Keratinocyte (primary cell): ENCODE data around the gene RNASE8. TPM values are rescaled to one million over a fixed set of nuclear protein-coding genes. Genes with fewer than 3 reads are reported as not detected.
A peak's percentile ranks its signal among the peaks of the same experiment; 100 is the strongest.

Source experiments
- DNase-seq: peaks from one replicate; pipeline ENCODE4 v3.0.0-alpha.2; 2011; ENCODE audit warnings: low read depth, missing footprints, low spot score
- FAIRE-seq: peaks from 2 replicates; lab custom pipeline; 2011; peaks lifted over from hg19 to GRCh38; lab: Jason Lieb, UNC
- H2AFZ ChIP-seq: 2 replicates; pipeline ENCODE4 v1.6.0; 2012; ENCODE audit warnings: low read length, control low read depth, inconsistent platforms; ENCODE audit not compliant: control insufficient read depth
- H3K27ac ChIP-seq: 2 replicates; pipeline ENCODE4 v1.5.1; 2011; ENCODE audit warnings: low read length; ENCODE audit not compliant: control insufficient read depth, insufficient read depth
- H3K27me3 ChIP-seq: 3 replicates; pipeline ENCODE4 v1.6.0; 2011; ENCODE audit warnings: low read length; ENCODE audit not compliant: control insufficient read depth, insufficient read depth; ENCODE audit errors: extremely low read depth
- H3K36me3 ChIP-seq, 2 experiments: 2 replicates in 1 of 2; 3 replicates in 1 of 2; pipeline ENCODE4 v1.5.1; 2011; ENCODE audit warnings: low read length in 2 of 2, mild to moderate bottlenecking in 1 of 2; ENCODE audit not compliant: control insufficient read depth in 2 of 2, insufficient read depth in 2 of 2; ENCODE audit errors: extremely low read depth in 1 of 2
- H3K4me1 ChIP-seq: 3 replicates; pipeline ENCODE4 v1.5.1; 2011; ENCODE audit warnings: low read length; ENCODE audit not compliant: control insufficient read depth, insufficient read depth; ENCODE audit errors: extremely low read depth
- H3K4me2 ChIP-seq: 3 replicates; pipeline ENCODE4 v1.6.0; 2011; ENCODE audit warnings: low read depth, low read length; ENCODE audit not compliant: control insufficient read depth, insufficient read depth; ENCODE audit errors: extremely low read depth
- H3K4me3 ChIP-seq, 3 experiments: fragments of 200-600 bp in 1 of 3; sonication (generic) in 1 of 3; 2 replicates in 2 of 3; 3 replicates in 1 of 3; pipeline ENCODE4 v1.5.1; 2011 to 2016; ENCODE audit warnings: low read length in 3 of 3, mild to moderate bottlenecking in 3 of 3, control low read depth in 2 of 3, inconsistent platforms in 1 of 3, low read depth in 1 of 3, mixed read lengths in 1 of 3, mixed run types in 1 of 3, moderate library complexity in 1 of 3; ENCODE audit not compliant: control insufficient read depth in 2 of 3, insufficient read depth in 2 of 3; ENCODE audit errors: extremely low read depth in 1 of 3
- H3K79me2 ChIP-seq: 2 replicates; pipeline ENCODE4 v1.6.0; 2012; ENCODE audit warnings: low read length; ENCODE audit not compliant: control insufficient read depth, insufficient read depth
- H3K9ac ChIP-seq: 3 replicates; pipeline ENCODE4 v1.6.0; 2011; ENCODE audit warnings: low read length; ENCODE audit not compliant: control insufficient read depth, insufficient read depth; ENCODE audit errors: extremely low read depth
- H3K9me1 ChIP-seq: 3 replicates; pipeline ENCODE4 v1.6.0; 2011; ENCODE audit warnings: low read length; ENCODE audit not compliant: control insufficient read depth, insufficient read depth; ENCODE audit errors: extremely low read depth
- H3K9me3 ChIP-seq: 2 replicates; pipeline ENCODE4 v1.5.1; 2012; ENCODE audit warnings: low read depth, low read length; ENCODE audit not compliant: control insufficient read depth
- H4K20me1 ChIP-seq: 3 replicates; pipeline ENCODE4 v1.6.0; 2011; ENCODE audit warnings: low read length; ENCODE audit not compliant: control insufficient read depth, insufficient read depth; ENCODE audit errors: extremely low read depth
- EZH2 ChIP-seq: IDR thresholded peaks from one replicate; pipeline ENCODE4 v1.6.1; 2012; ENCODE audit warnings: inconsistent platforms, mild to moderate bottlenecking, low read length, moderate library complexity
- dilution Hi-C: fragments of 300-500 bp; cut with MboI; formaldehyde crosslinking; loops from one replicate; pipeline ENCODE4 v1.7.0; 2020; ENCODE audit warnings: low sequenced_read_pairs; ENCODE audit not compliant: extremely low pct_ligation_motif_present
- polyA plus RNA-seq, 5 experiments: library from polyadenylated mRNA; depleted of rRNA in 3 of 5; stranded (reverse) in 3 of 5; stranded (forward) in 1 of 5; unstranded in 1 of 5; fragments of >200 nt; gene quantifications; 1 replicate in 1 of 5; 2 replicates in 3 of 5; 3 replicates in 1 of 5; pipeline versions ENCODE4 v1.2.1 to v1.2.3, GENCODE V29; 2011 to 2012; ENCODE audit warnings: missing spikeins in 2 of 5, low read depth in 1 of 5, low replicate concordance in 1 of 5
- TF ChIP-seq, protein P1 (sequence below), 3 experiments: IDR thresholded peaks in 1 of 3; conservative IDR thresholded peaks in 1 of 3; optimal IDR thresholded peaks in 1 of 3; 2 replicates in 2 of 3; 3 replicates in 1 of 3; pipeline versions ENCODE3 to v1.5.1; 2011; ENCODE audit warnings: low read length in 3 of 3, mild to moderate bottlenecking in 3 of 3, moderate library complexity in 2 of 3, control low read depth in 1 of 3, inconsistent platforms in 1 of 3; ENCODE audit not compliant: insufficient read depth in 2 of 3; ENCODE audit errors: extremely low read depth in 1 of 3

The RNASE8 gene
- polyA plus RNA-seq, 1 donor (not counting 4 experiments of a cell fraction or from before 2014, with no cell fraction given): not detected

DNA sequence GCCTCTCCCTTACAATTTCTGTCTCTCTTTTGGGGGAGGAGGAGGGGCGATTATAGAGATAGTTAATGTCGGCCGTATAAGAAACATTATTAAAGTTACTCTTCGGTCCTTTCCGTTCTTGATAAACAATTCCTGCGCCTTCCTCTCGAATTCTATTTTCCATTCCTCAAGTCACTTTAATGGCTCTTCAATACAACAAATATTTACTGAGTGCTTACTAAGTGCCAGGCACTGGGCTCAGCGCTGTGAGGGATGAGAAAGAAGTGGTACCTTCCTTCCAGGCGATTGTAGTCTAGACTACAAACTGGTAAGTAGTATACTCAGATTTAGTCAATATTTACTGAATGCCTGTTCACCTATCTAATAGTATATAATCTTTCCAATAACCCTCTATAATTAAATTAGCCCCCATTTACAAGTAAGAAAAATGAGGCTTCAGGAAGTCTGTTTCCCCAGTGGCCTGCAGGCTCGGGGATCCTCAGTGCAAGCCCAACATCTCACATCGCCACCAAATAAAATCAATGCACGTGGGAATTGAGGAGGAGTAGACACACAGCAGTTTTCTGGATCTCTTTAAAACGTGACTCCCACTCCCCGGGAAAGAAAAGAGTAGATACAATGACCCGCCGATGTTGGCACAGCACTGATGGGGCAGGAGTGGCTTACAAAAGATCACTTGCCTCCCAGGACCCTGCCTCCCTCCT is 41.4 kb downstream of the RNASE8 start:
- Histone ChIP-seq H3K4me3 (peak overlapping the region; percentile 51 to 81 (median 71)), H3K9me3 (no peaks in the 10 kb centered on the region), H3K36me3 (no peaks in the 10 kb centered on the region), H3K9ac (peak overlapping the region; percentile 67), H3K27me3 (no peaks in the 10 kb centered on the region), H3K79me2 (peaks cover 42% of the 10 kb centered on the region), H3K9me1 (no peaks in the 10 kb centered on the region), H4K20me1 (no peaks in the 10 kb centered on the region), H3K4me1 (peaks cover 59% of the 10 kb centered on the region), H2AFZ (peak overlapping the region; percentile 53), H3K4me2 (peak overlapping the region; percentile 83), H3K27ac (peak overlapping the region; percentile 61)
- no peak for FAIRE-seq
- dilution Hi-C loops: no loop called here
- no peak for TF ChIP-seq EZH2
- TF ChIP-seq, protein P1, sequence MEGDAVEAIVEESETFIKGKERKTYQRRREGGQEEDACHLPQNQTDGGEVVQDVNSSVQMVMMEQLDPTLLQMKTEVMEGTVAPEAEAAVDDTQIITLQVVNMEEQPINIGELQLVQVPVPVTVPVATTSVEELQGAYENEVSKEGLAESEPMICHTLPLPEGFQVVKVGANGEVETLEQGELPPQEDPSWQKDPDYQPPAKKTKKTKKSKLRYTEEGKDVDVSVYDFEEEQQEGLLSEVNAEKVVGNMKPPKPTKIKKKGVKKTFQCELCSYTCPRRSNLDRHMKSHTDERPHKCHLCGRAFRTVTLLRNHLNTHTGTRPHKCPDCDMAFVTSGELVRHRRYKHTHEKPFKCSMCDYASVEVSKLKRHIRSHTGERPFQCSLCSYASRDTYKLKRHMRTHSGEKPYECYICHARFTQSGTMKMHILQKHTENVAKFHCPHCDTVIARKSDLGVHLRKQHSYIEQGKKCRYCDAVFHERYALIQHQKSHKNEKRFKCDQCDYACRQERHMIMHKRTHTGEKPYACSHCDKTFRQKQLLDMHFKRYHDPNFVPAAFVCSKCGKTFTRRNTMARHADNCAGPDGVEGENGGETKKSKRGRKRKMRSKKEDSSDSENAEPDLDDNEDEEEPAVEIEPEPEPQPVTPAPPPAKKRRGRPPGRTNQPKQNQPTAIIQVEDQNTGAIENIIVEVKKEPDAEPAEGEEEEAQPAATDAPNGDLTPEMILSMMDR (optimal IDR thresholded peaks at IDR 0.05 in 1 of 3, IDR thresholded peaks at IDR 0.05 in 1 of 3, conservative IDR thresholded peaks at IDR 0.05 in 1 of 3; ENCODE audit: extremely low read depth in 1 of 3, insufficient read depth in 2 of 3, low read length in 3 of 3): no peak
- no peak for DNase-seq

DNA sequence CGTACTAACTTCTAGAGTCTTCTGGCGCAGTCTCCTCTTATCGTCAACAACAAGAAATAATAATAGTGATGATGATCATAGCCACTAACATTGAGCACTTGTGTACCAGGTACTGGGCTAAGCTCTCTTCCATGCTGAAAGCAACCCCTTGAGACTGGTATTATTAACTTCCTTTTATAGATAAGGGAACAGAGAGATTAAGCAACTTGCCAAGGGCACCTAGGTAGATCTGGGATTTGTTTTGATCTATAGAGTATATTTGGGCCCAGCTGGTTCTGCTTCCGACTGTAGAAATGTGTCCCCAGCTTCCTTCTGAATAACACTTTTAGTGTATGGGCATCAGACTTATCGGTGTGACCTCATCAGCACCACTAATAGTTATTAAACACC is 42.0 kb downstream of the RNASE8 start:
- no peaks in the 10 kb centered on the region for H3K9me1 ChIP-seq
- no peaks in the 10 kb centered on the region for H4K20me1 ChIP-seq
- peak overlapping the region; percentile 53 for H2AFZ ChIP-seq
- H3K4me1 ChIP-seq: peaks cover 64% of the 10 kb centered on the region
- H3K79me2 ChIP-seq: peaks cover 39% of the 10 kb centered on the region
- dilution Hi-C loops: no loop called here
- H3K9ac ChIP-seq: peak overlapping the region; percentile 67
- peak overlapping the region; percentile 61 for H3K27ac ChIP-seq
- DNase-seq (no peak), FAIRE-seq (no peak)
- H3K27me3 ChIP-seq: no peaks in the 10 kb centered on the region
- H3K9me3 ChIP-seq: no peaks in the 10 kb centered on the region
- peak overlapping the region; percentile 51 to 81 (median 71) for H3K4me3 ChIP-seq
- TF ChIP-seq, protein P1 (optimal IDR thresholded peaks at IDR 0.05 in 1 of 3, IDR thresholded peaks at IDR 0.05 in 1 of 3, conservative IDR thresholded peaks at IDR 0.05 in 1 of 3; ENCODE audit: extremely low read depth in 1 of 3, insufficient read depth in 2 of 3, low read length in 3 of 3): no peak
- no peak for TF ChIP-seq EZH2
- H3K4me2 ChIP-seq: peak overlapping the region; percentile 83
- H3K36me3 ChIP-seq: no peaks in the 10 kb centered on the region
